Stomach (tissue), 4 donors: Measurements from ENCODE around the gene EGLN2.

ENCODE experiments used
- EP300 ChIP-seq: sonication (generic); formaldehyde crosslinking; IDR thresholded peaks from one replicate; pipeline ENCODE4 v1.6.1; 2017; ENCODE audit warnings: antibody characterized with exemption
- POLR2A ChIP-seq, 4 donors: fragments of 450-650 bp; IDR thresholded peaks; one replicate each; pipeline ENCODE4 v1.6.1; 2016; ENCODE audit warnings: antibody characterized with exemption in 4 of 4, control low read depth in 2 of 4, mild to moderate bottlenecking in 1 of 4, moderate library complexity in 1 of 4
- POLR2AphosphoS5 ChIP-seq, 3 donors: sonication (generic); formaldehyde crosslinking; IDR thresholded peaks; one replicate each; pipeline ENCODE4 v1.6.1; 2016; ENCODE audit warnings: antibody characterized with exemption in 3 of 3
- TF ChIP-seq, protein P1 (sequence below), 7 experiments: fragments of 450-650 bp in 4 of 7; fragments of 200-600 bp in 3 of 7; sonication (generic) in 3 of 7; IDR thresholded peaks; one replicate each; pipeline ENCODE4 v1.5.1; 2016 to 2019; ENCODE audit warnings: antibody characterized with exemption in 7 of 7, control low read depth in 2 of 7, mild to moderate bottlenecking in 1 of 7

DNA sequence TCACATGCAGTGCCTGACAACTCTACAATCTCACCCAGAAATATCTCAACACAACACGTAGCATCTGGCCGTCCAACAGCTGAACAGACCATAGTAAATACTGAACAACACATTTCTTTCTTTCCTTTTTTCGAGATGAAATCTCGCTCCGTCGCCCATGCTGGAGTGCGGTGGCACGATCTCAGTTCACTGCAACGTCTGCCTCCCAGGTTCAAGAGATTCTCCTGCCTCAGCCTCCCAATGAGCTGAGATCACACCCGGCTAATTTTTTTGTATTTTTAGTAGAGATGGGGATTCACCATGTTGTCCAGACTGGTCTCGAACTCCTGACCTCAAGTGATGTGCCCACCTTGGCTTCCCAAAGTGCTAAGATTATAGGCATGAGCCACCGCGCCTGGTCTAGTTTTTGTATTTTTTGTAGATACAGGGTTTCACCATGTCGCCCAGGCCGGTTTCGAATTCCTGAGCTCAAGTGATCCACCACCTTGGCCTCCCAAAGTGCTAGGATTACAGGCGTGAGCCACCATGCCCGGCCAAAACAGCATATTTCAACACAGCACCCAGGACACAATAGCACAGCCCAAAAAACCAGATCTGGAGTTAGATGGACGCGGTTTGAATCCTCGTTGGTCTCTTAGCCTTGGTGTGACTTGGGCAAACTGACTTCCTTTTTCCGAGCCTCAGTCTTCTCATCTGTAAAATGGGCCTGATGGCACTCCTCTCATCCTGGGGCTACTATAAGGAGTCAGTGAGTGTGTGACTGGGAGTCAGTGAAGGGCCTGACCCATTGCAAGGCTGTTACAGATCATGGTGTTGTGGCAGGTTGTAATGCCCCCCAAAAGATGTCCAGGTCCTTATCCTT is 28.6 kb downstream of the EGLN2 start:
- TF ChIP-seq, protein P1, sequence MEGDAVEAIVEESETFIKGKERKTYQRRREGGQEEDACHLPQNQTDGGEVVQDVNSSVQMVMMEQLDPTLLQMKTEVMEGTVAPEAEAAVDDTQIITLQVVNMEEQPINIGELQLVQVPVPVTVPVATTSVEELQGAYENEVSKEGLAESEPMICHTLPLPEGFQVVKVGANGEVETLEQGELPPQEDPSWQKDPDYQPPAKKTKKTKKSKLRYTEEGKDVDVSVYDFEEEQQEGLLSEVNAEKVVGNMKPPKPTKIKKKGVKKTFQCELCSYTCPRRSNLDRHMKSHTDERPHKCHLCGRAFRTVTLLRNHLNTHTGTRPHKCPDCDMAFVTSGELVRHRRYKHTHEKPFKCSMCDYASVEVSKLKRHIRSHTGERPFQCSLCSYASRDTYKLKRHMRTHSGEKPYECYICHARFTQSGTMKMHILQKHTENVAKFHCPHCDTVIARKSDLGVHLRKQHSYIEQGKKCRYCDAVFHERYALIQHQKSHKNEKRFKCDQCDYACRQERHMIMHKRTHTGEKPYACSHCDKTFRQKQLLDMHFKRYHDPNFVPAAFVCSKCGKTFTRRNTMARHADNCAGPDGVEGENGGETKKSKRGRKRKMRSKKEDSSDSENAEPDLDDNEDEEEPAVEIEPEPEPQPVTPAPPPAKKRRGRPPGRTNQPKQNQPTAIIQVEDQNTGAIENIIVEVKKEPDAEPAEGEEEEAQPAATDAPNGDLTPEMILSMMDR (IDR thresholded peaks at IDR 0.05) = no peak
- no peak for TF ChIP-seq POLR2A (IDR thresholded peaks at IDR 0.05)
- no peak for TF ChIP-seq POLR2AphosphoS5 (IDR thresholded peaks at IDR 0.05)
- no peak for TF ChIP-seq EP300
